ENCODE results near the gene RAPSN.

RAPSN gene

DNA sequence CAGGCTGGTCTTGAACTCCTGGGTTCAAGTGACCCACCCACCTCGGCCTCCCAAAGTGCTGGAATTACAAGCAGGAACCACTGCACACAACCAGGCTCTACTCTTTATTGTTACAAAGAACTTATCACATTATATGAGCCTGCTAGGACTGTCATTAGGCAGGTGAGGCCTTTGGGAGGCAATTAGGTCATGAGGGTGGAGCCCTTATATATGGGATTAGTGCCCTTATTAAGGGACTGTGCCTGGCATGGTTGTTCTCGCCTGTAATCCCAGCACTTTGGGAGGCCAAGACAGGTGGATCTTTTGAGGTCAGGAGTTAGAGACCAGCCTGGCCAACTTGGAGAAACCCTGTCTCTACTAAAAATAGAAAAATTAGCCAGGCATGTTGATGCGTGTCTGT, 12.2 kb downstream of the RAPSN start:
- H3K9ac ChIP-seq (ENCODE audit: insufficient read length) = no peak overlapping the region
- no peak for DNase-seq (ENCODE audit: low read depth, low spot score)
- no peak overlapping the region for H3K27ac ChIP-seq
- no peaks in the 10 kb centered on the region for H3K36me3 ChIP-seq (ENCODE audit: insufficient read depth, low read length)
- no peak for TF ChIP-seq EZH2 (IDR thresholded peaks at IDR 0.05)
- TF ChIP-seq POLR2AphosphoS5 (IDR thresholded peaks at IDR 0.05; ENCODE audit: borderline replicate concordance, low read depth, low read length) = no peak
- TF ChIP-seq FOXP2 (optimal IDR thresholded peaks at IDR 0.05; ENCODE audit: control extremely low read depth, extremely low read length, insufficient read depth) = no peak
- H3K4me3 ChIP-seq = no peak overlapping the region
- no peaks in the 10 kb centered on the region for H3K9me3 ChIP-seq (ENCODE audit: low read depth, low read length)

DNA sequence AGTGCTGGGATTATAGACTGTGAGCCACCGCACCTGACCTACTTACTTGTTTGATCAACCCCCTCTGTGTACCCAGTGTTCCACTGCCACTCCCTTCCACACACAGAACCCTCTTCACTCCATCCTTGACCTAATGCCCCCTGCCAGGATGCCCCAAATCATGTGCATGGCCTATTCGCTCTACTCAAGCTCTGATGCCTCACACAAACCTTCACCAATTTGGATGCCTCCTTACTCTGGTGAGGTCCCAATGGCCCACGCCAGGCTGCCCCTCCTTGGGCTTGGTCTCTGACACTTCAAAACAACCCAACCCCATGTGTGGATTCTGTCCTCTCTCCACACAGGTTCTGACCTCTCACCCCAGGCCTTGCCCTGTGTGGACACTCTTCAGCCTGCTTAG, 13.2 kb downstream of the RAPSN start:
- TF ChIP-seq FOXP2 (optimal IDR thresholded peaks at IDR 0.05; ENCODE audit: control extremely low read depth, extremely low read length, insufficient read depth) (no peak), EZH2 (IDR thresholded peaks at IDR 0.05) (no peak), POLR2AphosphoS5 (IDR thresholded peaks at IDR 0.05; ENCODE audit: borderline replicate concordance, low read depth, low read length) (no peak)
- Histone ChIP-seq H3K27ac (no peak overlapping the region), H3K9ac (ENCODE audit: insufficient read length) (no peak overlapping the region), H3K36me3 (ENCODE audit: insufficient read depth, low read length) (no peaks in the 10 kb centered on the region), H3K4me3 (no peak overlapping the region), H3K9me3 (ENCODE audit: low read depth, low read length) (no peaks in the 10 kb centered on the region)
- no peak for DNase-seq (ENCODE audit: low read depth, low spot score)

GRCh38 chr11:47434011-47434786, 14.7 kb downstream of the RAPSN start:
- DNase-seq (ENCODE audit: low read depth, low spot score) = no peak
- TF ChIP-seq POLR2AphosphoS5 (IDR thresholded peaks at IDR 0.05; ENCODE audit: borderline replicate concordance, low read depth, low read length) = no peak
- no peak for TF ChIP-seq EZH2 (IDR thresholded peaks at IDR 0.05)
- no peak for TF ChIP-seq FOXP2 (optimal IDR thresholded peaks at IDR 0.05; ENCODE audit: control extremely low read depth, extremely low read length, insufficient read depth)
- no peaks in the 10 kb centered on the region for H3K36me3 ChIP-seq (ENCODE audit: insufficient read depth, low read length)
- H3K9me3 ChIP-seq (ENCODE audit: low read depth, low read length) = no peaks in the 10 kb centered on the region
- H3K4me3 ChIP-seq = no peak overlapping the region
- H3K9ac ChIP-seq (ENCODE audit: insufficient read length) = no peak overlapping the region
- H3K27ac ChIP-seq = no peak overlapping the region

DNA sequence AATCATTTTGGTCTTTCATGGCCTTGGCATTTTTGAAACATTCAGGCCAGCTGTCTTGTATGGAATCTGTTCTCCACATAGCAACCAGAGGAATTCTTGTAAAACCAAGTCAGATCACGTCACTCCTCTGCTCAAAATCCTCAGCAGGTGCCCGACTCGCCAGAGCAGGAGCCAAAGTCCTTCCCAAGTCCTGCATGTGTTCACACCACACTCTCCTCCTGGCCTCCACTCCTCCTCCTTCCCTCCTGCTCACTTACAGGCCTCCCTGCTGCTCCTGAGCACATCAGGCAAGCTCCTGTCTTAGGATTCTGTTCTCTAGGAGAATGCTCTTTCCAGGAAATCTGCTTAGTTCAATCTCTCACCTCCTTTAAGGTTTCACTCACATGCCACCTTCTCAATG, 15.8 kb downstream of the RAPSN start:
- Histone ChIP-seq H3K9ac (ENCODE audit: insufficient read length) (no peak overlapping the region), H3K4me3 (no peak overlapping the region), H3K27ac (no peak overlapping the region), H3K36me3 (ENCODE audit: insufficient read depth, low read length) (no peaks in the 10 kb centered on the region), H3K9me3 (ENCODE audit: low read depth, low read length) (no peaks in the 10 kb centered on the region)
- TF ChIP-seq POLR2AphosphoS5 (IDR thresholded peaks at IDR 0.05; ENCODE audit: borderline replicate concordance, low read depth, low read length) = no peak
- DNase-seq (ENCODE audit: low read depth, low spot score) = no peak

DNA sequence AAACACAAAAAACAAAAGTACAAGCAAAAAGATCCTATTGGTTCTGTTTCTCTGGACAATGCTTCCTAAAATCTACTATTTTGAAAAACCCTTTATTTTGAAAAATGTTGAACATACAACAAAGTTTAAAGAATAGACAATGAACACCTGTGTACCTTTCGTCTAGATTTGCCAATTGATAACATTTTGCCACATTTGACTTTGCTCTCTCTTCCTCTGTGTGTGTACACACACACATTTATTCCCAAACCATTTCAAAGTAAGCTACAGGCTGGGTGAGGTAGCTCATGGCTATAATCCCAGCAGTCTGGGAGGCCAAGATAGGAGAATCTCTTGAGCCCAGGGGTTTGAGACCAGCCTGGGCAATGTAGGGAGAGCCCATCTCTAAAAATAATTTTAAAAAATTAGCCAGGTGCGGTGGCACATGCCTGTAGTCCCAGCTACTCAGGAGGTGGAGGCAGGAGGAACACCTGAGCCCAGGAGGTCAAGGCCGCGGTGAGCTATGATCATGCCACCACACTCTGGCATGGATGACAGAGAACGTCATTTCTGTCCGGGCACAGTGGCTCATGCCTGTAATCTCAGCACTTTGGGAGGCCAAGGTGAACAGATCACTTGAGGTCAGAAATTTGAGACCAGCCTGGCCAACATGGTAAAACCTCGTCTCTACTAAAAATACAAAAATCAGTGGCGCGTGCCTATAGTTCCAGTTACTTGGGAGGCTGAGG, 17.4 kb downstream of the RAPSN start:
- Histone ChIP-seq H3K27ac (no peak overlapping the region), H3K9me3 (ENCODE audit: low read depth, low read length) (no peaks in the 10 kb centered on the region), H3K9ac (ENCODE audit: insufficient read length) (no peak overlapping the region), H3K36me3 (ENCODE audit: insufficient read depth, low read length) (no peaks in the 10 kb centered on the region), H3K4me3 (no peak overlapping the region)
- DNase-seq (ENCODE audit: low read depth, low spot score) = no peak
- no peak for TF ChIP-seq EZH2 (IDR thresholded peaks at IDR 0.05)

DNA sequence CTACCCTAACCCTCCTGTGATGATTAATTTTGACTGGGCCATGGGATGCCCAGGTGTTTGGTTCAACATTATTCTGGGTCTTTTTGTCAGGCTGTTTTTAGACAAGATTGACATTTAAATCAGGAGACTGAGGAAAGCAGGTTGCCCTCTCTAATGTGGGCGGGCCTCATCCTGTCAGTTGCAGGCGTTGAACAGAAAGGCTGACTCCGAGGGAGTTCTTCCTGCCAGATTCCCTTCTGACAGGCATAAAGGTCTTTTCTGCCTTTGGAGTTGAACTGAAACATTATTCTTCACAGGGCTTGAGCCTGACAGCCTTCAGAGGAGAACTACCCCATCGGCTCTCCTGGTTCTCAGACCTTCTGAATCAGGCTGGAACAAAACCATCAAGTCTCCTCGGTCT, 18.4 kb downstream of the RAPSN start:
- DNase-seq (ENCODE audit: low read depth, low spot score) = no peak
- H3K9ac ChIP-seq (ENCODE audit: insufficient read length) = no peak overlapping the region

DNA sequence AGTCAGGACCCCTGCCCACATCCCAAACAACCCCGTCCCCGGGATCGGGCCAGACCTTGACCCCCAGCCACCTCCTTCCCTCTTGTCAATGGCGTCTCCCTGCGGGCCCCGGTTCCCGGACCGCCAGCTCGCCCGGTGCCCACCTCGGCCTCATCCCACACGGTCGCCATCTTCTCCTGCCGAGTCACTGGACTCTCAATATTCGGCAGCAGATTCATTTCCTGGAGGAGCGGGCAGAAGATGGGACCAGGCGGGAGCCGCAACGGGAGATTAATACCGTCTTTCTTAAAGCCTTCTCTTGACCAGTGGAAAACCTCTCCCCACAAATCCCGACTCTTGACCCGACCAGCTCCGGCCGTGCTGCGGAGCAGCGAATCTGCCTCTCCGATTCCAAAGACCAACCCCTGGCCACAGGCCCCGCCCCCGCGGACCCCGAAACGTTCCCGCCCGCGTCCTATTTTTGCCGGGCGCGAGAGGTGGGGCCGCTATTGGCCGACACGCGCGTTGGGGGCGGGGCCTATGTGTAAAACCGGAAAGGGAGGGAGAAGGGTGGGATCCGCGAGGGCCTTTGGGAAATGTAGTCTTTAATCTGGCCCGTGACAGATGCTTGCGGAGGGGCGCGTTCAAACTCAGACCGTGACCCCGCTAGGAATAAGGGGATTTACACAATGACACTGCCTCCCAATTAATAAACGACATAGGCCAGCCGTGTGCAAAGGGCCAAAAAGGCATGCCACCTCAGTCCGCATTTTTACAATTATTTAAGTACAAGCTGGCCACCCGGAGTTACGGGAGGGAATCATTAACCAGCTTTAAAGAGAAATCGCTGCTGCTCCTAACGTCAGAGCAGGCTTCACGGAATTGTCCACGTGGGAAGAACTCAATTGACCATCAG, 22.6 kb downstream of the RAPSN start, which contains the start of gene PSMC3:
PSMC3 (minus strand) TSS at position 378 of the 895 bp plus-strand sequence; CDS start at position 218, 160 bp downstream.
- Histone ChIP-seq H3K9ac (ENCODE audit: insufficient read length) (peak within 1 kb of the TSS; percentile 98), H3K27ac (peak within 1 kb of the TSS; percentile 97), H3K36me3 (ENCODE audit: insufficient read depth, low read length) (peaks cover 39% of the 10 kb centered on the region), H3K9me3 (ENCODE audit: low read depth, low read length) (no peaks in the 10 kb centered on the region), H3K4me3 (peak within 1 kb of the TSS; percentile 100)
- TF ChIP-seq FOXP2 (optimal IDR thresholded peaks at IDR 0.05; ENCODE audit: control extremely low read depth, extremely low read length, insufficient read depth) (no peak), POLR2AphosphoS5 (IDR thresholded peaks at IDR 0.05; ENCODE audit: borderline replicate concordance, low read depth, low read length) (peak; percentile 68)
- DNase-seq (ENCODE audit: low read depth, low spot score) = peak; percentile 79

More for the DNA sequence above, 18.4 kb downstream of the RAPSN start:
- Histone ChIP-seq H3K4me3 (no peak overlapping the region), H3K36me3 (ENCODE audit: insufficient read depth, low read length) (no peaks in the 10 kb centered on the region), H3K27ac (no peak overlapping the region), H3K9me3 (ENCODE audit: low read depth, low read length) (no peaks in the 10 kb centered on the region)
- no peak for TF ChIP-seq EZH2 (IDR thresholded peaks at IDR 0.05)
- no peak for TF ChIP-seq FOXP2 (optimal IDR thresholded peaks at IDR 0.05; ENCODE audit: control extremely low read depth, extremely low read length, insufficient read depth)
- TF ChIP-seq POLR2AphosphoS5 (IDR thresholded peaks at IDR 0.05; ENCODE audit: borderline replicate concordance, low read depth, low read length) = no peak

DNA sequence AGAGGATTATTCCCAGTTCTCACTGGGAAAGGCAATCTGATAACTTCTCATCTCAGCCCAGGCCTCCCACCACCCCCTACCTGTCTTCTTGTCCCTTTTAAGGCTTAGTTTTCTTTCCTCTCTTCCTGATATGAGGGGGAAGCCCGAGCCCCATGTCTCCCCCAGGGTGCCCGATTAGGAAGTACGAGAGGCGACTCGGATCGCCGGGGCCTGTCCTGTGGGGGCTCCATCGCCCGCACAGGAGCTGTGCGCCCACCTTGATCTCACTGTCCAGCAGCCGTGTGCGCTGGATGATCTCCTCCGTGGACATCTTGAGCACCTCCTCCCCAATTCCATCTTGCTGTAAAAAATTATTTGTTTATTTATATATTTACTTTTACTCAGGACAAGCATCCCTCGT, 23.3 kb downstream of the RAPSN start:
- Histone ChIP-seq H3K36me3 (ENCODE audit: insufficient read depth, low read length) (peaks cover 43% of the 10 kb centered on the region), H3K9ac (ENCODE audit: insufficient read length) (peak overlapping the region; percentile 98), H3K27ac (peak overlapping the region; percentile 97; the same call in 1 of the 2 replicates), H3K4me3 (peak overlapping the region; percentile 100), H3K9me3 (ENCODE audit: low read depth, low read length) (no peaks in the 10 kb centered on the region)
- TF ChIP-seq FOXP2 (optimal IDR thresholded peaks at IDR 0.05; ENCODE audit: control extremely low read depth, extremely low read length, insufficient read depth) = no peak
- TF ChIP-seq POLR2AphosphoS5 (IDR thresholded peaks at IDR 0.05; ENCODE audit: borderline replicate concordance, low read depth, low read length) = no peak
- TF ChIP-seq EZH2 (IDR thresholded peaks at IDR 0.05) = no peak
- no peak for DNase-seq (ENCODE audit: low read depth, low spot score)
